Ovary (tissue), 10 donors: ENCODE data around the gene TCFL5. TPM values are rescaled to one million over a fixed set of nuclear protein-coding genes. Genes with fewer than 3 reads are reported as not detected.
A peak's percentile ranks its signal among the peaks of the same experiment; 100 is the strongest.

Source experiments
- DNase-seq, 5 donors: peaks; one replicate each; pipeline ENCODE4 v3.0.0-alpha.2; 2019 to 2020
- H3K27ac ChIP-seq, 2 donors: fragments of 200-600 bp; one replicate each; pipeline versions ENCODE4 v1.5.1 to v1.8.0; 2019 to 2022
- H3K27me3 ChIP-seq: fragments of 200-600 bp; one replicate; pipeline ENCODE4 v1.8.0; 2022
- H3K36me3 ChIP-seq: fragments of 200-600 bp; sonication (generic); one replicate; pipeline ENCODE4 v1.5.1; 2019
- H3K4me1 ChIP-seq: one replicate; pipeline ENCODE4 v1.8.1; 2013; ENCODE audit warnings: mild to moderate bottlenecking, moderate library complexity; ENCODE audit not compliant: insufficient read depth
- H3K4me3 ChIP-seq: fragments of 200-600 bp; sonication (generic); one replicate; pipeline ENCODE4 v1.5.1; 2017
- H3K9me3 ChIP-seq, 2 donors: fragments of 200-600 bp in 1 of 2; sonication (generic) in 1 of 2; one replicate each; pipeline versions ENCODE4 v1.5.1 to v1.8.1; 2013 to 2019; ENCODE audit warnings: mild to moderate bottlenecking in 1 of 2, moderate library complexity in 1 of 2
- EP300 ChIP-seq: sonication (generic); formaldehyde crosslinking; IDR thresholded peaks from one replicate; pipeline ENCODE4 v1.6.1; 2017; ENCODE audit warnings: antibody characterized with exemption
- POLR2A ChIP-seq: fragments of 450-650 bp; IDR thresholded peaks from one replicate; pipeline ENCODE4 v1.6.1; 2017; ENCODE audit warnings: antibody characterized with exemption, mild to moderate bottlenecking, moderate library complexity
- WGBS, 3 donors: extraction: QIAGEN DNeasy Blood & Tissue Kit in 1 of 3; methylation state at CpG; one replicate each; pipeline versions ENCODE4 v1.1.5 to v1.1.7; 2013 to 2017; 5-methylcytosine and 5-hydroxymethylcytosine counted together
- intact Hi-C, 4 donors: fragments of 100-400 bp; cut with DNase I; formaldehyde crosslinking; loops; one replicate each; pipeline versions ENCODE4 v1.11.0 to v1.15.1; 2022 to 2023
- long read RNA-seq, 3 donors: library from polyadenylated mRNA in 2 of 3; unstranded in 2 of 3; transcript quantifications; one replicate each; pipeline ENCODE4 v2.0.0 and lab custom pipeline, GENCODE V29; 2021 to 2026
- polyA plus RNA-seq, 2 donors: library from polyadenylated mRNA; stranded (reverse); fragments of 200-250 nt in 1 of 2; fragments of 350-450 nt in 1 of 2; fragmentation: Illumina TruSeq in 1 of 2; extraction: RNeasy Lipid Tissue Mini Kit (QIAGEN cat#74804) in 1 of 2; gene quantifications; one replicate each; pipeline ENCODE4 v1.2.3, GENCODE V29; 2013 to 2014
- total RNA-seq, 7 donors: library from RNA; depleted of rRNA in 2 of 7; stranded (reverse); fragments of >200 nt in 2 of 7; fragmentation: NEBNext Ultra II Directional in 3 of 7; extraction: Animal tissue kit (Norgen Biotek cat#: 25700) in 3 of 7; gene quantifications; one replicate each; pipeline versions ENCODE4 v1.1.0 to v1.2.4, GENCODE V29; 2016 to 2023
- TF ChIP-seq, protein P1 (sequence below), 3 donors: fragments of 450-650 bp in 2 of 3; fragments of 200-600 bp in 1 of 3; IDR thresholded peaks; one replicate each; pipeline versions ENCODE4 v1.5.1 to v1.8.0; 2016 to 2022; ENCODE audit warnings: antibody characterized with exemption in 3 of 3, mild to moderate bottlenecking in 1 of 3
- donor health status: DM: no; HTN: no; CAD: no; lungs with moderate emphysema.
- donor health status: DM: no; HTN: no; CAD: no.
- donor health status: Bipolar disorder and iron deficiency.
- donor health status: DM: yes; HTN: yes; CAD: no.
- donor health status: DM: no; HTN: no; CAD: no.
- donor health status: DM: yes; HTN: yes; CAD: no.

TCFL5 gene
- total RNA-seq (10 to 100 TPM in 5 of 7 donors, 1 to 10 TPM in 2; 8.5 to 17.9 (median 15.0) TPM), polyA plus RNA-seq (10 to 100 TPM in 1 of 2 donors, 1 to 10 TPM in 1; 8.1 to 10.5 TPM)
- long read RNA-seq, donor 1, partial matches to known transcripts, result 4 of 8 reads
- long read RNA-seq, donor 1, other reads (novel, unspliced or antisense), result 4 of 8 reads
- long read RNA-seq, donor 2, partial matches to known transcripts, result 5 of 69 reads
- long read RNA-seq, donor 2, other reads (novel, unspliced or antisense), result 62 of 69 reads
- long read RNA-seq, donor 3, transcript TCFL5-202 (6 exons, 2,456 nt), result major isoform, 19 of 41 reads
- long read RNA-seq, donor 3, partial matches to known transcripts, result 4 of 41 reads
- long read RNA-seq, donor 3, other reads (novel, unspliced or antisense), result 18 of 41 reads

GRCh38 chr20:62861726-62862336, at the start of gene TCFL5:
Gene TCFL5, minus strand, starts transcription at chr20:62861822. Its CDS starts 152 bp downstream, at chr20:62861670.
- H3K4me1 ChIP-seq, result peaks cover 7% of the 10 kb centered on the region
- intact Hi-C loops, result no loop called here
- peak within 1 kb of the TSS in 1 of 2 donors; percentile 45 for H3K27ac ChIP-seq
- DNase-seq, result peak; percentile 89 to 97 (median 94)
- H3K36me3 ChIP-seq, result no peaks in the 10 kb centered on the region
- TF ChIP-seq EP300 (no peak), POLR2A (no peak)
- TF ChIP-seq, protein P1, sequence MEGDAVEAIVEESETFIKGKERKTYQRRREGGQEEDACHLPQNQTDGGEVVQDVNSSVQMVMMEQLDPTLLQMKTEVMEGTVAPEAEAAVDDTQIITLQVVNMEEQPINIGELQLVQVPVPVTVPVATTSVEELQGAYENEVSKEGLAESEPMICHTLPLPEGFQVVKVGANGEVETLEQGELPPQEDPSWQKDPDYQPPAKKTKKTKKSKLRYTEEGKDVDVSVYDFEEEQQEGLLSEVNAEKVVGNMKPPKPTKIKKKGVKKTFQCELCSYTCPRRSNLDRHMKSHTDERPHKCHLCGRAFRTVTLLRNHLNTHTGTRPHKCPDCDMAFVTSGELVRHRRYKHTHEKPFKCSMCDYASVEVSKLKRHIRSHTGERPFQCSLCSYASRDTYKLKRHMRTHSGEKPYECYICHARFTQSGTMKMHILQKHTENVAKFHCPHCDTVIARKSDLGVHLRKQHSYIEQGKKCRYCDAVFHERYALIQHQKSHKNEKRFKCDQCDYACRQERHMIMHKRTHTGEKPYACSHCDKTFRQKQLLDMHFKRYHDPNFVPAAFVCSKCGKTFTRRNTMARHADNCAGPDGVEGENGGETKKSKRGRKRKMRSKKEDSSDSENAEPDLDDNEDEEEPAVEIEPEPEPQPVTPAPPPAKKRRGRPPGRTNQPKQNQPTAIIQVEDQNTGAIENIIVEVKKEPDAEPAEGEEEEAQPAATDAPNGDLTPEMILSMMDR (IDR thresholded peaks at IDR 0.05), result no peak
- H3K27me3 ChIP-seq, result no peaks in the 10 kb centered on the region
- H3K9me3 ChIP-seq, result no peaks in the 10 kb centered on the region
- H3K4me3 ChIP-seq, result peak within 1 kb of the TSS; percentile 43
- WGBS, 3 donors, result 5 to 39% (median 17%) methylated on average over 16 to 69 of the region's 70 CpGs

DNA sequence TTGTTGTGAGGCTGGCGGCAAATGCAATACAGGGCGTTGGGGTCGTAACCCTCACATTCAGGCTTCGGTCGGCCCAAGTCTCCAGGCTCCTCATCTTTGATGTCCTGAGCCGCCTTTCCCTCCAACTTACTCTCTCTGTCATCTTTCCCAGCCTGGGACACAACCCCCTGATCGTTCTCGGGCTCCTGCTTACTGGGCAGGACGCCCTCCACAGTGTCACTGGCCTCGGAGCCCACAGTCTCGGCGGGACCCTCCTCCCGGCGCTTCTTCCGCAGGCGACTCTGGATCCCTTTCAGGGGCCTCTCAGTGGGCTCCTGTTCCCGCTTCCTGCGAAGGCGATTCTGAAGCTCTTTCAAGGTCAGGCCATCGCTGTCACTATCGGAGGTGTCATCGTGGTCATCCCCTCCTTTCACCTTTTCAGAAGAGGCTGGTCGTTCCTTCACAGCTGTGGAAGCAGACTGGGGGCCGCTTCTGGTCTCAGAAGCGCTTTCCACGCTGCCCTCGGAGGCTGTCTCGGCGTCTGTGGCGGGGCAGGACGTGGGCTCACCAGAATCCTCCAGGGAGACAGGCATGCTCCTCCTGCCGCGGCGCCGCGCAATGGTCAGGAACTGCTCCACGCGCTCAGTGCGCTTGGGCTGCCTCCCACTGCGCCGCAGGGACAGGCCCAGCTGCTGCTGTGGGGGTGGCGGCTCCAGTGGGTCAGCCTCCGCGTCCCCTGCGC, 49.3 kb upstream of the TCFL5 start:
- WGBS, 3 donors, result 86 to 93% (median 90%) methylated on average over 45 of the region's 45 CpGs
- no peak overlapping the region for H3K4me3 ChIP-seq
- intact Hi-C loops, result no loop called here
- H3K27me3 ChIP-seq, result no peaks in the 10 kb centered on the region
- DNase-seq, result no peak
- H3K4me1 ChIP-seq, result peaks cover 8% of the 10 kb centered on the region
- H3K27ac ChIP-seq, result no peak overlapping the region
- H3K9me3 ChIP-seq, result no peaks in the 10 kb centered on the region
- peaks cover 4% of the 10 kb centered on the region for H3K36me3 ChIP-seq
- TF ChIP-seq, protein P1 (IDR thresholded peaks at IDR 0.05), result no peak
- TF ChIP-seq EP300, result no peak
- TF ChIP-seq POLR2A, result no peak

GRCh38 chr20:62910217-62910766, 48.7 kb upstream of the TCFL5 start:
- no peak overlapping the region for H3K4me3 ChIP-seq
- H3K9me3 ChIP-seq, result no peaks in the 10 kb centered on the region
- TF ChIP-seq, protein P1 (IDR thresholded peaks at IDR 0.05), result no peak
- no peak for TF ChIP-seq EP300
- no peak for TF ChIP-seq POLR2A
- H3K27ac ChIP-seq, result no peak overlapping the region
- H3K27me3 ChIP-seq, result no peaks in the 10 kb centered on the region
- no peak for DNase-seq
- peaks cover 8% of the 10 kb centered on the region for H3K4me1 ChIP-seq
- H3K36me3 ChIP-seq, result peaks cover 4% of the 10 kb centered on the region
- intact Hi-C loops, result no loop called here
- WGBS, 3 donors, result 89 to 92% (median 89%) methylated on average over 11 of the region's 11 CpGs
